Subcutaneous adipose tissue (tissue), 4 donors: ENCODE results near the gene MPC1. TPM values are rescaled to one million over a fixed set of nuclear protein-coding genes. Genes with fewer than 3 reads are reported as not detected.

Experiments used
- CTCF ChIP-seq: fragments of 450-650 bp; IDR thresholded peaks from one replicate; pipeline ENCODE4 v1.5.1; 2016; ENCODE audit warnings: low read depth, mild to moderate bottlenecking, control low read depth, antibody characterized with exemption, moderate library complexity
- total RNA-seq, 4 donors: library from RNA; depleted of rRNA; stranded (reverse); fragments of >200 nt; gene quantifications; one replicate each; pipeline ENCODE4 v1.1.0, GENCODE V29; 2016

MPC1 gene
- total RNA-seq, 4 donors from 2014 or later: 59.7 to 118 (median 94.1) TPM

DNA sequence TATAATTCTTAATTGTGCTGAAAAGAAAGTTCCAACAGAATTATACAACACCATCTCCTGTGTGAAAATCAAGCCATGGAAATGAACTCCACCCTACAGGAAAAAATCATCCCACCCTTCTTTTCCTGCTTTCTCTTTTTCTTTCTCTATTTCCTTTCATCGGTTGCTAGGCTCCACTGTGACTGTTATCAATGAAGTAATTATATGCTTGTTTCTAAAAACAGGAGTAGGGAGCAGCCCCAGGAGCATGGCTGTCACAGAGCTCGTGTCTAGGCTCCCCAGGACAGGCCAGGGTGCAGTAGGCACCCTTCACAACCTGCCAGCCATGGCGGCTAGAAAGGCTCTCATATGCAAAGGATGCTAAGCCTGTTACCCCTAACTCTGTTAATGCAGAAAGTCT lies 13.0 kb downstream of the MPC1 start:
- TF ChIP-seq CTCF: no peak

DNA sequence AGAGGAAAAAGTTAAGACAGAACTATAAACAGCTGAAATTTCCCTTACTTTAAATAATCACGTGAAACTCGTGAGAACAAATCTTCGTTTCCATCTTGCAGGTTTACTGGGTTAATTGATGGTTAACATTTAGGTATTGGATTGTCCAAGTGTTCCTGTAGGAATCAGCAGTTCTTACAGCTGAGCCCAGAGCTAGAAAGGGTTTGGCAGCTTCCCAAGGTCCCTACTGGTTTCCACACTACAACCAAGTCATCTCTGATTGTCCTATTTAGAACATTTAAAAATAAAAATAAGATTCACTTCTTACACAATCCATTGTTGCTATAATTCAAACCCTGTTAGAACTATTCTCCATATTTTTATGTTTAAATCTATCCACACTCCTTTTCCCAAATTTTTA lies 15.8 kb downstream of the MPC1 start:
- no peak for TF ChIP-seq CTCF

DNA sequence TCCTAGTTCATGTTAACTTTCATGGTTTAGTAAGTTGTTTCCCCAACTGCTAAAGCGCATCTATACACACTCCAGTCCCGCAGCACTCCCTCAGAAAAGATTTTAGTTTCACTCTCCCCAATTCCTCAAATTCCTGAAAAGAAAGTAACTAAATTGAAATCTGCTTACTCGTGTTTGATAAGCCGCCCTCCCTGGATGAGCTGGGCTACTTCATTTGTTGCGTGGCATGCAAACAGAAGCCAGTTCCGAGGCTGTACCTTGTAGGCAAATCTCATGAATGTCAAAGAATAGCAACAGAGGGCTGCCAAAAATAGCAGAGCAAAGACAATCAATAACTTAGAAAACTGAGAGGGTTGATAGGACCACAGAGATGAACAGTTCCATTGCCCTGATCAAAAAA lies 16.9 kb downstream of the MPC1 start:
- TF ChIP-seq CTCF: no peak

- no peak for TF ChIP-seq CTCF
Measured at GRCh38 chr6:166365221-166365620, 17.5 kb downstream of the MPC1 start.

GRCh38 chr6:166364456-166364855 lies 18.3 kb downstream of the MPC1 start:
- TF ChIP-seq CTCF: no peak

- TF ChIP-seq CTCF: no peak
Measured at GRCh38 chr6:166361077-166361429, 21.7 kb downstream of the MPC1 start.

- TF ChIP-seq CTCF: no peak
Measured at GRCh38 chr6:166360243-166361076, 22.3 kb downstream of the MPC1 start.
